PFSK-1 (cell line): ENCODE results near the gene DST.

Experiments
- FOXP2 ChIP-seq: optimal IDR thresholded peaks from 2 replicates; pipeline ENCODE3; 2011; ENCODE audit warnings: borderline replicate concordance, control low read depth, inconsistent platforms; ENCODE audit not compliant: insufficient read depth; ENCODE audit errors: extremely low read length, extremely low read depth
- POLR2AphosphoS5 ChIP-seq: IDR thresholded peaks from 2 replicates; pipeline ENCODE4 v1.6.1; 2012; ENCODE audit warnings: low read depth, mild to moderate bottlenecking, control low read depth, low read length, moderate library complexity
- REST ChIP-seq, 2 experiments: IDR thresholded peaks; 2 replicates each; pipeline versions ENCODE4 v1.6.1 to v1.8.0; 2011 to 2012; ENCODE audit warnings: low read depth in 2 of 2, low read length in 2 of 2, control low read depth in 1 of 2, inconsistent platforms in 1 of 2, mild to moderate bottlenecking in 1 of 2, moderate library complexity in 1 of 2; ENCODE audit not compliant: insufficient read depth in 1 of 2
- SIN3A ChIP-seq: IDR thresholded peaks from 2 replicates; pipeline ENCODE4 v1.6.1; 2012; ENCODE audit warnings: mild to moderate bottlenecking, low read length, moderate library complexity, borderline replicate concordance; ENCODE audit not compliant: insufficient read depth
- TAF1 ChIP-seq: IDR thresholded peaks from 2 replicates; pipeline ENCODE4 v1.6.1; 2012; ENCODE audit warnings: low read length, control low read depth, borderline replicate concordance; ENCODE audit not compliant: insufficient read depth

The DST gene

DNA sequence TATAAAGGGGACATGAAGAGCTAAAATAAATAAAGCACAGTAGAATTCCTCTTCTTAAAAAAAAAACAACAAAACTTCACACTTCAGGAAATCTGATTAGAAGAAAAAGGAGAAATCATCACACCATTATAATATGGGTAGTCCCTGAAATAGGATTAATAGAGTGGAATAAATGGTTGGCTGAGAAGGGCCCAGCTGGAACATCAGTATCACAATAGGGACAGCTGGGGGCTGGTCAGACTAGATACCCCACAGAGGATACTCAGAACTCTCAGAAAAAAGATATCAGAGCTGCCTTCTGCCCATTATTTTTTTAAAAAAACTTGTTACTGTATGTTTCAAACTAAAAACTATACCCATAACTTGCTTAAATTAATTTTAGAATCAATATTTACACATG, 75.2 kb downstream of the DST start:
- TF ChIP-seq POLR2AphosphoS5 (no peak), REST (IDR thresholded peaks at IDR 0.05; ENCODE audit: insufficient read depth in 1 of 2, low read depth in 2 of 2, low read length in 2 of 2) (no peak), FOXP2 (no peak), SIN3A (no peak), TAF1 (no peak)

DNA sequence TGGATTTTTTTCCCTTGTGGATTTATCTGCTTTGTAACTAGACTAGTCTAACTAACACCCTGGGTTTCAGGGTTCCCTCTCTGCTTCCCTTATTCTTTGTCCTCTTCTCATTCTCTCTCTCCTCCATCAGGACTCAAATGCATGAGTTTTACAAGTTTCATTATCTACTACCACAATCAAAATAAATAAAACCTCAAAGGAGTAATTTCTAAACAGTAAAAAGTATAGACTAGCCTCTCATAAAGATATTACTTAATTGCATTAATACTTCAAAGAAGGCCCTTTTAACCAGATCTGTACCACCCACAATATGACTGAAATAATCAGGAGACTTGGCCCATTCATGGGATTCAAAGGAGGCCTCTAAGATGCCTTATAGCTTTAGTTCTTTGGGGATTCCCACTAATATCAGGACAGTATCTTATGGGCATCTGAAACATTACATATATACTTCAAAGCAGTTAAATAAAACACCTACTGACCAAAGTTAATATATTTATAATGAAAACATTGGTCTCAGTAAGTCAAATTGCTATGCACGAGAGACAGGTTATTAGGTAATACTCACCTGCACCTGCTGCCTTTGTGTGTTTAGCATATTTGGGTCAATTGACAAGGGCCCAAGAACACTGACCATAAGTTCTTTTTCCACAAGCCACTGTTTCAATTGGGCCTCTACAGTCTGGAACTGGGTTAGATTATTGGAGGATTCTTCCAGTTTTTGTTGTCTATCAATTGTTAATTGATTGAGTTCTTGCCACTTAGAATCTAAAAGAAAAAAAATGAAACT, 85.7 kb downstream of the DST start:
- no peak for TF ChIP-seq TAF1
- TF ChIP-seq SIN3A = no peak
- no peak for TF ChIP-seq POLR2AphosphoS5
- no peak for TF ChIP-seq REST (IDR thresholded peaks at IDR 0.05; ENCODE audit: insufficient read depth in 1 of 2, low read depth in 2 of 2, low read length in 2 of 2)
- TF ChIP-seq FOXP2 = no peak

DNA sequence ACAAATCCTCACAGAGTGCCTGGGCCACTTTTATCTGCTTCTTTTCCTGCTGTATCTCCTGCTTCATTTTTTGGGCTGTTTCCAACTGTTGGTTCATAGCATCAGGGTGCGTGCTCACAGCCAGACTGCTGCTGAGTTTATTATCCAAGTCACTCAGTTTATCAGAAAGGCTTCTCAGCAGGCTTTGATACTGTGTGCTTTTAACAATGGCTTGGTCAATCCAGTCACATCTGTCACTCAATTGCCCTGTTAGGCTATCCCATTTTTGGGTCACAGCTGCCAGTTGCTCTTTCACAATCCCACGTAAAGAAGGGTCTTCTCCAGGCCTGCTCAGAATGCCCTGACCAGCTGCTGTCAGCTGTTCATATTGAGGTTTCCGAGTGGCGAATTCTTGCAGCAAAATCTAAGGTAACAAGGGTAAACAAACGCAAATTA, 87.2 kb downstream of the DST start:
- TF ChIP-seq POLR2AphosphoS5 (no peak), TAF1 (no peak), SIN3A (no peak), FOXP2 (no peak), REST (IDR thresholded peaks at IDR 0.05; ENCODE audit: insufficient read depth in 1 of 2, low read depth in 2 of 2, low read length in 2 of 2) (no peak)

GRCh38 chr6:56552187-56553130, 90.2 kb downstream of the DST start:
- TF ChIP-seq SIN3A (no peak), FOXP2 (no peak)

- no peak for TF ChIP-seq FOXP2
- TF ChIP-seq SIN3A = no peak
- TF ChIP-seq TAF1 = no peak
- no peak for TF ChIP-seq POLR2AphosphoS5
These were observed 91.1 kb downstream of the DST start for GRCh38 chr6:56551409-56552120.
